ENCODE results near the gene INKA2. TPM values are rescaled to one million over a fixed set of nuclear protein-coding genes. Genes with fewer than 3 reads are reported as not detected.

Gene INKA2
- total and polyA plus RNA-seq, 2 donors (not counting 1 experiment from before 2014, with no cell fraction given) = 3.5 to 25.4 TPM

DNA sequence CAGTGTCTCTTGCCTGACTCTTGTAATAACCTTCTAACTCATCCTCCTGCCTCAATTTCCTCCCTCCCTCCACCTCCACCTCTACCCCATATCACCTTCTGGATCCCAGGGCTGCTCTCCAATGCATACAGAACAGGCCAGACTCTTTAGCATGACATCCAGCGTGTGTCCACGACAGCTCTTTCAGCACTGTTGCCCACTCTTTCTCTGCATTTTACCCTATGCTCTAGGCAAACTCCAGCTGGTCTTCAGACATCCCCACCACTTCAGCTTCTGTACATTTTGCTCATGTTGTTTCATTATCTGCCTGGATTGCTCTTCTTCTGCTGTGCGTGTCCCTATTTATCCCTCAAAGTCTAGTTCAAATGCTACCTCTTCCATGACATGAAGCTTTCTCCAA is 4.8 kb downstream of the INKA2 start:
- Histone ChIP-seq H3K4me3 (replicated peaks in 1 of 4; ENCODE audit: control extremely low read depth in 1 of 4, insufficient read depth in 1 of 4, low read depth in 3 of 4, low read length in 4 of 4) (no peak overlapping the region), H3K27ac (ENCODE audit: insufficient read depth, low read length) (peak overlapping the region; percentile 83), H3K79me2 (ENCODE audit: control insufficient read depth, insufficient read depth, low read length) (peaks cover 57% of the 10 kb centered on the region)

DNA sequence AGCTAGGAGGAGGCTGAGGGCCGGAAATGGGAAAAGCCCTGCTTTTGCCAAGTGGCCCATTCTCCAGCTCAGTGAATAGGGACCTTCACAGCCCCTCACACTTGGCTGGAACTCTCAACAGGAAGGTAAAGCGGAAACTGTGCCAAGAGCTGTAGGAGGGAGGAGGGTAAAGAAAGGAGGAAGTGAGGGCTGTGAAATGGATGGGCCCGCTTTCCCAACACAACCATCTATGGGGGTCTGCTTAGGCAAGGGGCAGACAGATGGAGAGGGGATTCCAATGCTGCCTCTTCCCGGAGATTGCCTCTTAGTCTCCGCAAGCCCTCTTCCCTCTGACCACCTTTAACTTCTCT is 5.2 kb downstream of the INKA2 start:
- TF ChIP-seq, protein P1, sequence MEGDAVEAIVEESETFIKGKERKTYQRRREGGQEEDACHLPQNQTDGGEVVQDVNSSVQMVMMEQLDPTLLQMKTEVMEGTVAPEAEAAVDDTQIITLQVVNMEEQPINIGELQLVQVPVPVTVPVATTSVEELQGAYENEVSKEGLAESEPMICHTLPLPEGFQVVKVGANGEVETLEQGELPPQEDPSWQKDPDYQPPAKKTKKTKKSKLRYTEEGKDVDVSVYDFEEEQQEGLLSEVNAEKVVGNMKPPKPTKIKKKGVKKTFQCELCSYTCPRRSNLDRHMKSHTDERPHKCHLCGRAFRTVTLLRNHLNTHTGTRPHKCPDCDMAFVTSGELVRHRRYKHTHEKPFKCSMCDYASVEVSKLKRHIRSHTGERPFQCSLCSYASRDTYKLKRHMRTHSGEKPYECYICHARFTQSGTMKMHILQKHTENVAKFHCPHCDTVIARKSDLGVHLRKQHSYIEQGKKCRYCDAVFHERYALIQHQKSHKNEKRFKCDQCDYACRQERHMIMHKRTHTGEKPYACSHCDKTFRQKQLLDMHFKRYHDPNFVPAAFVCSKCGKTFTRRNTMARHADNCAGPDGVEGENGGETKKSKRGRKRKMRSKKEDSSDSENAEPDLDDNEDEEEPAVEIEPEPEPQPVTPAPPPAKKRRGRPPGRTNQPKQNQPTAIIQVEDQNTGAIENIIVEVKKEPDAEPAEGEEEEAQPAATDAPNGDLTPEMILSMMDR (conservative IDR thresholded peaks at IDR 0.05 in 1 of 2, IDR thresholded peaks at IDR 0.05 in 1 of 2; ENCODE audit: low read depth in 1 of 2, low read length in 2 of 2) = no peak
- TF ChIP-seq EZH2 (IDR thresholded peaks at IDR 0.05; ENCODE audit: low read length, missing control alignments) = no peak
- no peak for DNase-seq (ENCODE audit: low read depth in 2 of 2)
- H3K4me1 ChIP-seq (ENCODE audit: control insufficient read depth, extremely low read depth, insufficient read depth, low read length) = peaks cover 37% of the 10 kb centered on the region
- H3K27ac ChIP-seq (ENCODE audit: insufficient read depth, low read length) = peak overlapping the region; percentile 83
- H3K36me3 ChIP-seq (ENCODE audit: control insufficient read depth, insufficient read depth, low read length) = peaks cover 2% of the 10 kb centered on the region
- no peak overlapping the region for H2AFZ ChIP-seq (ENCODE audit: low read length)
- H3K9ac ChIP-seq (ENCODE audit: insufficient read depth, low read length) = peak overlapping the region; percentile 51
- peaks cover 59% of the 10 kb centered on the region for H3K79me2 ChIP-seq (ENCODE audit: control insufficient read depth, insufficient read depth, low read length)
- peak overlapping the region; percentile 37 for H3K4me2 ChIP-seq (ENCODE audit: extremely low read depth, insufficient read depth, low read length)
- no peaks in the 10 kb centered on the region for H3K9me3 ChIP-seq (ENCODE audit: control insufficient read depth, insufficient read depth, low read depth, low read length)
- H4K20me1 ChIP-seq (ENCODE audit: control insufficient read depth, extremely low read depth, insufficient read depth, low read length) = no peaks in the 10 kb centered on the region
- no peak overlapping the region for H3K4me3 ChIP-seq (replicated peaks in 1 of 4; ENCODE audit: control extremely low read depth in 1 of 4, insufficient read depth in 1 of 4, low read depth in 3 of 4, low read length in 4 of 4)
- H3K27me3 ChIP-seq (ENCODE audit: control insufficient read depth, insufficient read depth, low read length) = no peaks in the 10 kb centered on the region

More for the DNA sequence above, 4.8 kb downstream of the INKA2 start:
- H3K9me3 ChIP-seq (ENCODE audit: control insufficient read depth, insufficient read depth, low read depth, low read length) = no peaks in the 10 kb centered on the region
- TF ChIP-seq, protein P1 (conservative IDR thresholded peaks at IDR 0.05 in 1 of 2, IDR thresholded peaks at IDR 0.05 in 1 of 2; ENCODE audit: low read depth in 1 of 2, low read length in 2 of 2) = no peak
- TF ChIP-seq EZH2 (IDR thresholded peaks at IDR 0.05; ENCODE audit: low read length, missing control alignments) = no peak
- H4K20me1 ChIP-seq (ENCODE audit: control insufficient read depth, extremely low read depth, insufficient read depth, low read length) = no peaks in the 10 kb centered on the region
- no peak overlapping the region for H2AFZ ChIP-seq (ENCODE audit: low read length)
- H3K36me3 ChIP-seq (ENCODE audit: control insufficient read depth, insufficient read depth, low read length) = peaks cover 2% of the 10 kb centered on the region
- peak overlapping the region; percentile 13 for H3K4me2 ChIP-seq (ENCODE audit: extremely low read depth, insufficient read depth, low read length)
- peaks cover 37% of the 10 kb centered on the region for H3K4me1 ChIP-seq (ENCODE audit: control insufficient read depth, extremely low read depth, insufficient read depth, low read length)
- H3K27me3 ChIP-seq (ENCODE audit: control insufficient read depth, insufficient read depth, low read length) = no peaks in the 10 kb centered on the region
- no peak for DNase-seq (ENCODE audit: low read depth in 2 of 2)
- peak overlapping the region; percentile 51 for H3K9ac ChIP-seq (ENCODE audit: insufficient read depth, low read length)

GRCh38 chr1:111733183-111733991 is 5.8 kb downstream of the INKA2 start:
- Histone ChIP-seq H4K20me1 (ENCODE audit: control insufficient read depth, extremely low read depth, insufficient read depth, low read length) (no peaks in the 10 kb centered on the region), H2AFZ (ENCODE audit: low read length) (no peak overlapping the region), H3K4me3 (replicated peaks in 1 of 4; ENCODE audit: control extremely low read depth in 1 of 4, insufficient read depth in 1 of 4, low read depth in 3 of 4, low read length in 4 of 4) (no peak overlapping the region), H3K27ac (ENCODE audit: insufficient read depth, low read length) (peak overlapping the region; percentile 83), H3K27me3 (ENCODE audit: control insufficient read depth, insufficient read depth, low read length) (no peaks in the 10 kb centered on the region), H3K79me2 (ENCODE audit: control insufficient read depth, insufficient read depth, low read length) (peaks cover 56% of the 10 kb centered on the region), H3K9me3 (ENCODE audit: control insufficient read depth, insufficient read depth, low read depth, low read length) (no peaks in the 10 kb centered on the region), H3K9ac (ENCODE audit: insufficient read depth, low read length) (peak overlapping the region; percentile 51), H3K36me3 (ENCODE audit: control insufficient read depth, insufficient read depth, low read length) (peaks cover 2% of the 10 kb centered on the region), H3K4me2 (ENCODE audit: extremely low read depth, insufficient read depth, low read length) (peak overlapping the region; percentile 45), H3K4me1 (ENCODE audit: control insufficient read depth, extremely low read depth, insufficient read depth, low read length) (peaks cover 37% of the 10 kb centered on the region)
- TF ChIP-seq, protein P1 (conservative IDR thresholded peaks at IDR 0.05 in 1 of 2, IDR thresholded peaks at IDR 0.05 in 1 of 2; ENCODE audit: low read depth in 1 of 2, low read length in 2 of 2) = no peak
- peak; percentile 73 to 96 for DNase-seq (ENCODE audit: low read depth in 2 of 2)

Data from fibroblast of lung (primary cell).